ENCODE measurements around the gene PDZD2. TPM values are rescaled to one million over a fixed set of nuclear protein-coding genes. Genes with fewer than 3 reads are reported as not detected.
A peak's percentile ranks its signal among the peaks of the same experiment; 100 is the strongest.

The PDZD2 gene
- total and polyA plus RNA-seq, 9 donors, result 4.6 to 12.6 (median 7.9) TPM

- no peak overlapping the region for H3K4me3 ChIP-seq (ENCODE audit: low read length)
- H3K27ac ChIP-seq (ENCODE audit: low read length), result no peak overlapping the region
- no peaks in the 10 kb centered on the region for H3K36me3 ChIP-seq (ENCODE audit: control insufficient read depth, insufficient read depth, low read length)
- peaks cover 7% of the 10 kb centered on the region for H3K9me3 ChIP-seq (replicated peaks; ENCODE audit: control insufficient read depth, low read depth, low read length)
- DNase-seq, result no peak
- H3K27me3 ChIP-seq (ENCODE audit: control insufficient read depth, insufficient read depth, low read length), result no peaks in the 10 kb centered on the region
- WGBS (ENCODE audit: insufficient coverage), result 56% methylated on average over 8 of the region's 8 CpGs
- H3K4me1 ChIP-seq (ENCODE audit: control insufficient read depth, insufficient read depth, low read length), result peaks cover 2% of the 10 kb centered on the region
Observed at GRCh38 chr5:31824869-31825517, 186.1 kb downstream of the PDZD2 start.

DNA sequence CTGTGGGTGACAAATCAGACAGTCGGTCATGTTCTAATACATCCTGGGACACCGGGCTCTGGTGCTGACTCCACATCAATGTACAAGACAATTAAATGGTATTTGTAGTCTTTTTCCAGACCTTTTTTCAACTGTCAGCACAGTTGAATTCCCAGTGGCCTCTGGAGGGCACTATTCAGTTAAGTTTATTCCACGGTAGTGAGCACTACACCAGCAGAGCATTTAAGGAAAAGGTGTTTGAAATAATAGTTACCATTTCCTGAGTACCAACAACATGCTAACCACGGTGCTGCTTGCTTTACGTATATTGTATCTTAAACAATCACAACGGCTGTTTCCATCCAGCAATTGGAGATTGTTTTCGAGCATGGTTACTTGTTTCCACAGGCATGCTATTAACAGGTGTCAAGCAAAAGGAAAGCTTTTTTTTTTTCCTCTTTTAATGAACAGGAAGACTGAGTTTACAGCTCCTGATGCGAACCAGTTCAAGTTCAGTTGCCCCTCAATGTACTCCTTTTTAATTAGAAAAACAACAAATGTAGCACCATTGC lies 186.7 kb downstream of the PDZD2 start:
- no peak overlapping the region for H3K27ac ChIP-seq (ENCODE audit: low read length)
- no CpG with 5 or more reads among the region's 8 CpGs for WGBS (ENCODE audit: insufficient coverage)
- peaks cover 2% of the 10 kb centered on the region for H3K4me1 ChIP-seq (ENCODE audit: control insufficient read depth, insufficient read depth, low read length)
- DNase-seq, result peak; percentile 77
- H3K27me3 ChIP-seq (ENCODE audit: control insufficient read depth, insufficient read depth, low read length), result no peaks in the 10 kb centered on the region
- peaks cover 7% of the 10 kb centered on the region for H3K9me3 ChIP-seq (replicated peaks; ENCODE audit: control insufficient read depth, low read depth, low read length)
- no peaks in the 10 kb centered on the region for H3K36me3 ChIP-seq (ENCODE audit: control insufficient read depth, insufficient read depth, low read length)
- no peak overlapping the region for H3K4me3 ChIP-seq (ENCODE audit: low read length)

- peaks cover 7% of the 10 kb centered on the region for H3K9me3 ChIP-seq (replicated peaks; ENCODE audit: control insufficient read depth, low read depth, low read length)
- WGBS (ENCODE audit: insufficient coverage), result no CpG with 5 or more reads among the region's 1 CpG
- H3K4me3 ChIP-seq (ENCODE audit: low read length), result no peak overlapping the region
- DNase-seq, result no peak
- peaks cover 2% of the 10 kb centered on the region for H3K4me1 ChIP-seq (ENCODE audit: control insufficient read depth, insufficient read depth, low read length)
- H3K27ac ChIP-seq (ENCODE audit: low read length), result no peak overlapping the region
- H3K27me3 ChIP-seq (ENCODE audit: control insufficient read depth, insufficient read depth, low read length), result no peaks in the 10 kb centered on the region
- H3K36me3 ChIP-seq (ENCODE audit: control insufficient read depth, insufficient read depth, low read length), result no peaks in the 10 kb centered on the region
Observed at GRCh38 chr5:31827867-31828266, 188.9 kb downstream of the PDZD2 start.

DNA sequence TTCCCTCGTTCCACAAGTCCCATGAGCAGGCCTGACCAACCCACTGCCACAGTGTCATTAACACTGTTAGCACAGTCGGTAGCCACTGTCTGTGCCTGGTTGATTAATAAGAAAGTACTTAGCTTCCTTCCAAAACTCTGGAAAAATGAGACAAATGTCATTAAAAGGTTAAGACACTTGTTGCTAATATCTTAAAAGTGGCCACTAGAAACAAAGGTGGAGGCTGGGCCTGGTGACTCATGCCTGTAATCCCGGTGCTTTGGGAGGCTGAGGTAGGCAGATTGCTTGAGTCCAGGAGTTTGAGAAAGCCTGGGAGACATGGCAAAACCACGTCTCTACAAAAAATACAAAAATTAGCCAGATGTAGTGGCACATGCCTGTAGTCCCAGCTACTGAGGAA lies 194.0 kb downstream of the PDZD2 start:
- no peak overlapping the region for H3K4me3 ChIP-seq (ENCODE audit: low read length)
- H3K9me3 ChIP-seq (replicated peaks; ENCODE audit: control insufficient read depth, low read depth, low read length), result peaks cover 7% of the 10 kb centered on the region
- 25% methylated on average over 1 of the region's 4 CpGs for WGBS (ENCODE audit: insufficient coverage)
- no peaks in the 10 kb centered on the region for H3K4me1 ChIP-seq (ENCODE audit: control insufficient read depth, insufficient read depth, low read length)
- no peak overlapping the region for H3K27ac ChIP-seq (ENCODE audit: low read length)
- H3K36me3 ChIP-seq (ENCODE audit: control insufficient read depth, insufficient read depth, low read length), result no peaks in the 10 kb centered on the region
- no peaks in the 10 kb centered on the region for H3K27me3 ChIP-seq (ENCODE audit: control insufficient read depth, insufficient read depth, low read length)
- DNase-seq, result no peak

- Histone ChIP-seq H3K4me1 (ENCODE audit: control insufficient read depth, insufficient read depth, low read length) (no peaks in the 10 kb centered on the region), H3K36me3 (ENCODE audit: control insufficient read depth, insufficient read depth, low read length) (no peaks in the 10 kb centered on the region), H3K4me3 (ENCODE audit: low read length) (no peak overlapping the region), H3K9me3 (replicated peaks; ENCODE audit: control insufficient read depth, low read depth, low read length) (peaks cover 3% of the 10 kb centered on the region), H3K27ac (ENCODE audit: low read length) (no peak overlapping the region), H3K27me3 (ENCODE audit: control insufficient read depth, insufficient read depth, low read length) (no peaks in the 10 kb centered on the region)
- DNase-seq, result no peak
- 78% methylated on average over 1 of the region's 2 CpGs for WGBS (ENCODE audit: insufficient coverage)
Observed at GRCh38 chr5:31833710-31834109, 194.8 kb downstream of the PDZD2 start.

DNA sequence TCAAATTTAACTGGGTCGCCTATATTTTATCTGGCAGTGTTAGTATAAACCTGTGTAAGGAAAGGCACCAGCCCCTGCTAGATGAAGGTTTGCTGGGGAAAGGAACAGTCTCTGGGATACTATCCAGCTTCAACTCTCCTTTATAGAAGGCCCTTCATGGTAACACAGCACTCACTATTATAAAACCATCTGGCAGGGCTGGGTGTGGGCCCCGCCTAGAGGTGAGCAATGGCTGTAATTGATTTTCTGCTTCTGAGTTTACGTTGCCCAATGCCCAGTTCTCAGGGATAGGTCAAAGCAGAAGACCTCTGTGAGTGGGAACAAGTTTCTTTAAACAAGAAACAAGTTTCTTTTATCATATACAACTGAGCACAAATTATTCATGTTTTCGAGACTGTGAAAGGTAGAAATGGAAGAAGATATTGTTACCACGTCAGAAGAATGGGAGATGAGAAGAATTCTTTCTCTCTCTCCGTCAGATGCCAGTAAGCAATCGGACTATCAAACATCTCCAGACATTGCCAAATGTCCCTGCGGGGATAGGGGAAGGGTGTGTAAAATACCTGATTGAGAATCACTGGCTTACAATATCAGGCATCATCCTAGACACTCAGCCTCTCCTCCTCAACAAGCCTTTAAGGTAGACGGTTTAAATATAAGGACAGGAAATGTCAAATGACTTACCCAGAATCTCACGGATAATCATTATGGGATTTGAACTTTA lies 205.9 kb downstream of the PDZD2 start:
- no peaks in the 10 kb centered on the region for H3K4me1 ChIP-seq (ENCODE audit: control insufficient read depth, insufficient read depth, low read length)
- no peak overlapping the region for H3K4me3 ChIP-seq (ENCODE audit: low read length)
- no peaks in the 10 kb centered on the region for H3K36me3 ChIP-seq (ENCODE audit: control insufficient read depth, insufficient read depth, low read length)
- DNase-seq, result no peak
- H3K9me3 ChIP-seq (replicated peaks; ENCODE audit: control insufficient read depth, low read depth, low read length), result no peaks in the 10 kb centered on the region
- no peaks in the 10 kb centered on the region for H3K27me3 ChIP-seq (ENCODE audit: control insufficient read depth, insufficient read depth, low read length)
- no peak overlapping the region for H3K27ac ChIP-seq (ENCODE audit: low read length)
- WGBS (ENCODE audit: insufficient coverage), result no CpG with 5 or more reads among the region's 10 CpGs

DNA sequence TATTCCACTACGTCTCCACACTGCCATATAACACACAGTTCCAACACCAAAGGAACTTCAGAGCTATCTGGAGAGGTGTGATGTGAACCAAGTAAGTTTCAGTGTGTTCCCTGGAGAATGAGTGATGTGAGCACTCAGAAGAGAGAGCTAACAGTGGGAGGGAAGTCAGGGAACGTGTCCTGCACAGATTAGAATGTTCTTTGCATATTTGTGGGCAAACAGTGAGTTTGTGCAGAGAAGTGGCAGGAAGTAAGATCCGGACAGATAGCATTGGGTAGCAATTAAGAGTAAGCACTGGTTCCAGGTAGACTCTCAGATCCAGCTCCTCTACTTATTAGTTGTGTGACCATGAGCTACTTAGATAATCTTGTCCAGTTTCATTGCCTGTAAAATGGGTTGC lies 206.4 kb downstream of the PDZD2 start:
- DNase-seq, result no peak
- no peak overlapping the region for H3K4me3 ChIP-seq (ENCODE audit: low read length)
- no peaks in the 10 kb centered on the region for H3K36me3 ChIP-seq (ENCODE audit: control insufficient read depth, insufficient read depth, low read length)
- H3K4me1 ChIP-seq (ENCODE audit: control insufficient read depth, insufficient read depth, low read length), result no peaks in the 10 kb centered on the region
- H3K9me3 ChIP-seq (replicated peaks; ENCODE audit: control insufficient read depth, low read depth, low read length), result no peaks in the 10 kb centered on the region
- no peaks in the 10 kb centered on the region for H3K27me3 ChIP-seq (ENCODE audit: control insufficient read depth, insufficient read depth, low read length)
- no peak overlapping the region for H3K27ac ChIP-seq (ENCODE audit: low read length)
- WGBS (ENCODE audit: insufficient coverage), result 25% methylated on average over 1 of the region's 3 CpGs

DNA sequence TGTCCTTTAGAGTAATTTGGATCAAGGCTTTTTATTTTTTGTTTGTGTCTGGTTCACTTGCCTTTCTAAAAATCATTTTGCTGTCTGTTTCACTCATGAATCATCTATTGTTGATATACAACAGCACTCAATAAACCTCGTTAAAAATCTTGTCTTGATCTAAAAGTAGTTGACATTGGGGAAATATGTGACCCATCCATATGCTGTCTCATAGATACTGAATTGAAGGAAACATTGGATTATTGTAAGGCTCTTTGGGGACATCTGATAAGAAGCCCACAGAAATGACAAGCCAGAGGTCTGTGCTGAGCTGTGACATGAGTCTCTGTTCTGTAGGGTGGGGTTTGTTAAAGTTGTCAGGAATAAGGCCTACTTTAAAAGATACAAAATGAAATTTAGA lies 208.0 kb downstream of the PDZD2 start:
- Histone ChIP-seq H3K4me1 (ENCODE audit: control insufficient read depth, insufficient read depth, low read length) (no peaks in the 10 kb centered on the region), H3K27ac (ENCODE audit: low read length) (no peak overlapping the region)

GRCh38 chr5:31847354-31847753 lies 208.4 kb downstream of the PDZD2 start:
- H3K27ac ChIP-seq (ENCODE audit: low read length), result no peak overlapping the region
- no peak overlapping the region for H3K4me3 ChIP-seq (ENCODE audit: low read length)
- no peaks in the 10 kb centered on the region for H3K27me3 ChIP-seq (ENCODE audit: control insufficient read depth, insufficient read depth, low read length)
- no peaks in the 10 kb centered on the region for H3K4me1 ChIP-seq (ENCODE audit: control insufficient read depth, insufficient read depth, low read length)
- 71% methylated on average over 3 of the region's 7 CpGs for WGBS (ENCODE audit: insufficient coverage)
- H3K9me3 ChIP-seq (replicated peaks; ENCODE audit: control insufficient read depth, low read depth, low read length), result no peaks in the 10 kb centered on the region
- DNase-seq, result no peak
- H3K36me3 ChIP-seq (ENCODE audit: control insufficient read depth, insufficient read depth, low read length), result no peaks in the 10 kb centered on the region

More for the DNA sequence above, 208.0 kb downstream of the PDZD2 start:
- no peak for DNase-seq
- H3K4me3 ChIP-seq (ENCODE audit: low read length), result no peak overlapping the region
- no peaks in the 10 kb centered on the region for H3K27me3 ChIP-seq (ENCODE audit: control insufficient read depth, insufficient read depth, low read length)
- no peaks in the 10 kb centered on the region for H3K9me3 ChIP-seq (replicated peaks; ENCODE audit: control insufficient read depth, low read depth, low read length)
- H3K36me3 ChIP-seq (ENCODE audit: control insufficient read depth, insufficient read depth, low read length), result no peaks in the 10 kb centered on the region
- WGBS (ENCODE audit: insufficient coverage), result no CpG with 5 or more reads among the region's 1 CpG

- Histone ChIP-seq H3K9me3 (replicated peaks; ENCODE audit: control insufficient read depth, low read depth, low read length) (no peaks in the 10 kb centered on the region), H3K27ac (ENCODE audit: low read length) (peak overlapping the region; percentile 42), H3K4me3 (ENCODE audit: low read length) (no peak overlapping the region), H3K27me3 (ENCODE audit: control insufficient read depth, insufficient read depth, low read length) (peaks cover 11% of the 10 kb centered on the region), H3K36me3 (ENCODE audit: control insufficient read depth, insufficient read depth, low read length) (no peaks in the 10 kb centered on the region), H3K4me1 (ENCODE audit: control insufficient read depth, insufficient read depth, low read length) (peaks cover 22% of the 10 kb centered on the region)
- no peak for DNase-seq
- WGBS (ENCODE audit: insufficient coverage), result no CpG with 5 or more reads among the region's 4 CpGs
Observed at GRCh38 chr5:31850981-31851689, 212.2 kb downstream of the PDZD2 start.
